KOPT-K1 (cell line): ENCODE results near the gene PTPRK.
"Not testable (repeated sequence)": the region's sequence is repeated elsewhere in the genome, so short reads cannot be mapped to it uniquely, and the experiment has no call there.

ENCODE experiments used
- H3K27ac ChIP-seq: fragments of 200-600 bp; sonication (generic); 2 replicates; pipeline ENCODE4 v1.5.1; 2016; ENCODE audit warnings: antibody characterized with exemption, mild to moderate bottlenecking, low read depth, low read length; ENCODE audit not compliant: poor library complexity, severe bottlenecking
- H3K36me3 ChIP-seq: fragments of 200-600 bp; sonication (generic); 2 replicates; pipeline ENCODE4 v1.5.1; 2017; ENCODE audit warnings: antibody characterized with exemption, mild to moderate bottlenecking, low read length, moderate library complexity; ENCODE audit not compliant: insufficient read depth
- H3K9me3 ChIP-seq: fragments of 200-600 bp; sonication (generic); 2 replicates; pipeline ENCODE4 v1.5.1; 2017; ENCODE audit warnings: antibody characterized with exemption, low read length, mild to moderate bottlenecking; ENCODE audit not compliant: insufficient read depth, poor library complexity, severe bottlenecking

PTPRK gene

DNA sequence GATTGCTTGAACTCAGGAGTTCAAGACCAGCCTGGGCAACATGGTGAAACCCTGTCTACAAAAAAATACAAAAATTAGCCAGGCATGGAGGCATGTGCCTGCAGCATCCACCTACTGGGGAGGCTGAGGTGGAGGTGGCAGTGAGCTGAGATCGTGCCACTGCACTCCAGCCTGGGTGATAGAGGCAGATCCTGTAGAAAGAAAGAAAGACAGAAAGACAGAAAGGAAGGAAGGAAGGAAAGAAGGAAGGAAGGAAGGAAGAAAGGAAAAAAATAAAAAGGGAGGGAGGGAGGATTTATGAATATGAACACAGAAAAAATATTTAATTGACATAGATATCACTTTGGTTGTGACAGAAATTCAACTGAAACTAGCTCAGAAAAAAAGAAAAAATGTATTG is 33.8 kb downstream of the PTPRK start:
- H3K9me3 ChIP-seq, H3K27ac ChIP-seq, H3K36me3 ChIP-seq: not testable (repeated sequence)

DNA sequence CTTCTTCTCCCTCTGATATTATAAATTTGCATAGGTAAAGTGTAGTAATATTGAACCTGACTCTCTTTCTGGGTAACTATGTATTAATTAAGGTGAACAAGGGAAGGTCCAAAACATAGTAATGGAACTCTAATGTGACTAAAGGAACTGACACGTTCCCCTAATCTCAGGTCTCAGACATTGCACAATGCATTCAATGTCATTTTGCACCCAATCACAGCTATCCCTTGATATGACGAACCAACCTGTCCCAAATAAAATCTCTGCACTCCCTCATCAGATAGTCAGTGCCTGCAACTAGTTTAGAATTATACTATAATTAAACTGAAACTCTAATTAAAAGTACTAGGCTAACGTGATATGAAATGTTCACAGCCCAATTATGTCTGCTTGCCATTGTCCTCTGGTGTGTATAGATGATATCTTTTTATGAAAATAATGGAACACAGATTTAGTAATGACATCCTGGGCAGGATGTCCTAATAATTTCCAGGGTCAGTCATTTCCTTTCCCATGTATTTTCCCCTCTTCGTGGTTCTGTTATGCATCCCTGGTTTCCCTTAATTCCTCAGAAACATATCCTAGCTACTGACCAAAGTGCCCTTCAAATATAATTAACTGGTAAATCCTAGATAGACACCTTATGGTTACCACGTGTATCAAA is 36.8 kb downstream of the PTPRK start:
- no peaks in the 10 kb centered on the region for H3K9me3 ChIP-seq
- no peak overlapping the region for H3K27ac ChIP-seq
- no peaks in the 10 kb centered on the region for H3K36me3 ChIP-seq

DNA sequence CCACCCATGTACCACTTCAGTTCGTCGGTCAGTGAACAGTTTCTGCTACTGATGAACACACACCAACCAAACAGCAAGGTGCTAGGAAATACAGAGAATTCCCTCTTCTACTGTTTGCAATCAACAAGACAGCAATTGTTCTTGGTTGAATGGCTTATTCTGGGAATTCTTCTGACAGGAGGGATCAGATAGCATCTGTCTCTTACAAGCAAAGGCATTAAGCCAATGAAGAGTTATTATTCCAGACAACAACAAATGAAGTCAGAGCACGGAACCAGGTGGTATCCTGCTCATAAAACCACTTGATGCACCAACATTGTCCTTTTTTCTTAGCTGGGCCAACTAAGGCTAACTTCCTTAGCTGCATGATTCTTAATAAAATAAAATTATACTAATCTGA is 37.8 kb downstream of the PTPRK start:
- H3K36me3 ChIP-seq: no peaks in the 10 kb centered on the region
- H3K27ac ChIP-seq: no peak overlapping the region
- no peaks in the 10 kb centered on the region for H3K9me3 ChIP-seq

DNA sequence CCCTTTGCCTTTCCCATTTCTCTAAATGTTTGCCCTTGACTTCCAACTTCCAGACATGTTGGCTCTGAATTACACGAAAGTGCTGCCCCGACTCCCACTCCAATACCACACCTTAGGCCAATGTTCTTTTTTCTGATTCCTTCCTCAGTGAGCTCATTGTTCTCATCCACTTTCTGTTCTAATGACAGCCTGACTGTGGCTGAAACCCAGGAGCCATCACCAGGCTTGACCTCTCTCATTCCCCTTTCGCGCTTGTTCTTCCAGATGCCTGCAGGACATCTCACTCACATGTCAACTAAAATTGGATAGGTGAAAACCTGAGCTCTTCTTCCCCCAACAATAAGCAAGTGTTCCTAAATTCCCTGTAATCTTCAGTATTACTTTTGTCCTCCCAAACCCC is 40.4 kb downstream of the PTPRK start:
- H3K9me3 ChIP-seq: no peaks in the 10 kb centered on the region
- H3K36me3 ChIP-seq: no peaks in the 10 kb centered on the region
- no peak overlapping the region for H3K27ac ChIP-seq

DNA sequence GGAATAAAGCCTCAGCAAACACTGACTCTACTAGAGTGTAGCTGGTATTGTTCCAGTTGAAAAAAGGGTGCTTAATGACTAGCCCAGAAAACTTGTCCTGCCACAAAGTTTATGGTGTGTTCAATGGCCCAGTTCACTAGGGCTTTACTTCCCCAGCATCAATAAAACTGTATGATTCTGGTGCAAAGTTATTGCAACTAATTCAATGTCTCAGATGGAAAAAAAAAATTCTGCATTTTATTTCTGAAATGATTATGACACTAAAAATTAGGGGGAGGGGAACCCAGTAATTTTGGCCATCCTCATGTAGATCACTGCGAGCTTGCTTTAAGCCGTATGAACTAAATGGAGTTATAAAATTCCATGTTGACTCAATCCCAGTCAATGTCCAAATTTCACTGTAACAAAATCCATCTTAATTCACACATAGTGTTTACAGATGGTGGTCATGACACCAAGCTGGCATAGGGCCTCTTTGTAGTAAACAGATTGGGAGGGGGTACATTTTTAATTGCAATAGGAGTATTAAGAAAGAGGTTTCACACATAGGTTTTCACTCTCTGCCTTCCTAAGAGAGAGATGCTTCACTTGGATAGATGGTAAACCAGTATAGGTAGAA is 41.2 kb downstream of the PTPRK start:
- Histone ChIP-seq H3K36me3 (no peaks in the 10 kb centered on the region), H3K27ac (peak overlapping the region; percentile 59), H3K9me3 (no peaks in the 10 kb centered on the region)

DNA sequence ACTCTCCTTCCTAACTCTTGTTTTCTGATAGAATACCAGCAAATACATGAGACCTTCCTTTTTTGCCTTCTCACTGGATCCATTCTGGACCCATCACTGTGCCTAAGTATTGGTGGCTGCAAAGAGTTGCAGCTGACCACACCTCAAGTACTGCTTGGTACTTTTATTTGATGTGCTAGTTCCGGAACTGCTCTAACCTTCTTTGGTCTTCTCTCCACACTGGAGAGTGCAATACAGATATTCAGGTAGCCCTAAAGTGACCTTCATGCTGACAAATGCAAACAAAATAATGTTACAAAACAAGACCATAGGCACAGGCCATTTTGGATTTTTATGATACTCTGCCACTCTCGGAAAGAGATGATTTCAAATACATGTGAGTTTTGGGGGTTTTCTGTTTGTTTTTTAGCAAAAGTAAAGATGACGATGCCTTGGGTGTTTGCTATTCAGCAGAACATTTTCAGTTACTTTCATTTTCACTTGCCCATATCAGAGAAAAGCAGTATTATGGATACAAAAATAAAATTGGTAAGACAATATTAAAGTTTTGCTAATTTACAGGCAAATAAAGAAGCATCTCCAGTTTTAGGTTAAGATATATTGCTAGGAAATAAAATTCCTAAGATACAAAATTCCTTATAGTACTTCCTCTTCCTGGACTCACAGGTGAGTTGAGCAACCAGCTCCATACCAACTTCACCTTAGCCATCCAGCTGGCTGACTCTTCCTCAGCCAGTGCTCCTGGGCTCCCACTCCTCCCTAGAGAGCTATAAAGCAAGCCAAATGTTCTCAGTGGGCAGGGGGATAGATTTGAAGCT is 42.0 kb downstream of the PTPRK start:
- Histone ChIP-seq H3K9me3 (no peaks in the 10 kb centered on the region), H3K36me3 (no peaks in the 10 kb centered on the region), H3K27ac (peak overlapping the region; percentile 59)

DNA sequence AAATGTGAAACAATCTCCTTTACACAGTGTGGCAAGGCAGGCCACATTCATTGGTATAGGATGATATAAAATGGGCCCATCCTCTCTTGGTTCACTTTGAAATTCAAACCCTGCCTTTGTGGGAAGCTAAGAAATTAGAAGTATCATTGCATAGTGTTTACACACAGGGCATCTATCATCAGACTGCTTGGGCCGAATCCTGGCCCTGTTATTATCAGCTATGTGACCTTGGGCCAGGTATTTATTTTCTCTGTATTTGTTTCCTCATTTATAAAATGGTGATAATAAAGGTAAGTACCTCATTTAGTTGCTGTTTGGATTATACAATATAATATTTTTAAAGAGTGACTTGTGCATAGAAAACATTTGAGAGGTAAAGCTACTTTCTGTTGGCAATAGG is 45.5 kb downstream of the PTPRK start:
- no peak overlapping the region for H3K27ac ChIP-seq
- H3K36me3 ChIP-seq: no peaks in the 10 kb centered on the region
- no peaks in the 10 kb centered on the region for H3K9me3 ChIP-seq

DNA sequence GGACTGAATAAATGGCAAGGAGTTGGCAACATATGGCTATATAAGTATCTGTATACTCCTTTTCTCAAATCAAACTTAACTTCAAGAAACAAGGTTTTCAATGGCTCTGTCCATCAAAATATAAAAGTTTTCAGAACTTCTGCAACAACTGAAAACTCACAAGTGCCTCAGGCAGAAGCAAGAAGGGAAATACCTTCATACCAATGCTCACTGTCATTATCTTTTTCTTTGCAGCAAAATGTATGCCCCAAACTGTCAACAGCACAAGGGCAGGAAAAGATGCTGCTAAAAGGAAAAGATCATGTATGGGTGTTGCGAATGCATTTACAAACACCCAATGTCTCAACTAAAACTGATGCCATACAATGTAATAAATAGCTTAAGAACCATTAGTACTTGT is 45.9 kb downstream of the PTPRK start:
- H3K9me3 ChIP-seq: no peaks in the 10 kb centered on the region
- no peak overlapping the region for H3K27ac ChIP-seq
- H3K36me3 ChIP-seq: no peaks in the 10 kb centered on the region

DNA sequence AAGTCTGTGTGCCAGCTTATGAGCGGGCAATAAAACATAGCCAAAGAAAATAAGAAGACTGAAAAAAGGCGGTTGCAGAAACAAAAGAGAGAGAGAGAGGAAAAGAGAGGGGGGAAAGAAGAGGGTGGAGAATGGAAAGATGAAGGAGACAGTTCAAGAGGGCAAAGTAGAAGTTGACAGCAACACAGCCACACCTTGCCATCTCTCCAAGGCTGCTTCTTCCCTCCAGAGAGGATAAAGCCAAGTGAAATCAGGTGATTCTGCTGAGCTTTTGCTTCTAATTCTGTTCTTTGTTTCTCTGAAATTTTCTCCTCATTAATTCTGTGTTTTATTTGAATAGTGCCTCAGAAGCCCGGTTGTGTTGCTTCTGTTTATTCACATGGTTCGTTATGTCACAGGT is 48.5 kb downstream of the PTPRK start:
- Histone ChIP-seq H3K9me3 (no peaks in the 10 kb centered on the region), H3K36me3 (no peaks in the 10 kb centered on the region), H3K27ac (no peak overlapping the region)

DNA sequence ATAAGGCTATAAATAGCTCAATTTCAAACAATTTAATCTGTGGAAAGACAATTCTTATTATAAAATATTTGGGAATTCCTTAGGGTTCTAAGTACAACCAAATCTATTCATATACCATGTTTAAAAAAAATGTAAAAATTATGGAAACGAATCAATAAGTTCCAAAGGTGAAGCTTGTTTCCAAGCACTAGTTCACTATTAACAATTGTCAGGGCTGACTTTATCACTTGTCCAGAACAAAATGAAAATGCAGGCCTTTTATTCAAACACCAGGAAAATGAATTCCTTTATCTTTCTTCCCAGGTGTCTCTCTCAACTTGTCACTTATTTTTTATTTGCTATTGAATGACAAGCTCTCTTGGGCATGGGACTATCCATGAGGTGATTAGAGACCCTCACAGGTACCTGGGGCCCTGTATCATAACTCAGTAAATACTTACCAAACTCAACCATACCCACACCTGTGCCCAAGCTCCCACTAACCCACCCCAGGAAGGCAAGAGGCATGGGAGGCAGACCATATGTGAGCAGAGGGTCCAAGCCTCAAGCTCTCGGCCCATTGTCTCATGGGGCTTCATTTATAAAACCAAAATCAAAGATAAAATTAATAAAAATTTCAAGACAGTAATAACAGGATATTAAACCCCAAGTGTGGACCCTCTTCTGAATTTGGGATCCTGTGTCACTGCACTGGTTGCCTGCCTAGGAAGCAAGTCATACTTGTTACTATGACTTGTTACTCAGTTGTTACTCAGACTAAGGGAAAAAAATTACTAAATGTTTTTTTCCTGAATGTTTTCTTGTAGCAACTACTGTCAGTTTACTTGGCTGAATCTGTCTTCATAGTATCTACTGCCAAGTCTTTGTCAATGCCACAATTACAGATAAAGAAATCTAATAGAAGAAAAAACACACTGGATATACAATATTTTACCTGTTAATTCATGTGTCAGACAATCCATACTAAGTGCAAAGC is 54.7 kb downstream of the PTPRK start:
- Histone ChIP-seq H3K27ac (no peak overlapping the region), H3K9me3 (no peaks in the 10 kb centered on the region), H3K36me3 (no peaks in the 10 kb centered on the region)

DNA sequence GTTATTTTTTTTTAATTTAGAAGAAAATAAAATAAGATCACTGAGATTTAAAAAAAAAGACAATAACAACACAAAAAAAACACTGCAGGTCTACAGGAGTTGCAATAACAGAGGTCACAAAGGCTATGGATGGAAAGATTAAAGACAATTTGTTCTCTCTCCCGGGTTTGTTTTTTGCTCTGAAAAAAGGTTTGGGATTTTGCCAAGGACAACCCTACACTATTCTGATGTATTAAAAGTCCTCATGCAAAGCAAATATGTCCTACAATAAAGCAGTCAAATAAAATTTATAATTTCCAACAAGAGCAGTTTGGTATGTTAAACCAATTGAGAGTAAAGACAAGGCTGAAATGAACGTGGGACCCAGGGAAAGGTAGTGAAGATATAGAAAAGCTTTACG is 55.6 kb downstream of the PTPRK start:
- Histone ChIP-seq H3K9me3 (no peaks in the 10 kb centered on the region), H3K36me3 (no peaks in the 10 kb centered on the region), H3K27ac (no peak overlapping the region)

DNA sequence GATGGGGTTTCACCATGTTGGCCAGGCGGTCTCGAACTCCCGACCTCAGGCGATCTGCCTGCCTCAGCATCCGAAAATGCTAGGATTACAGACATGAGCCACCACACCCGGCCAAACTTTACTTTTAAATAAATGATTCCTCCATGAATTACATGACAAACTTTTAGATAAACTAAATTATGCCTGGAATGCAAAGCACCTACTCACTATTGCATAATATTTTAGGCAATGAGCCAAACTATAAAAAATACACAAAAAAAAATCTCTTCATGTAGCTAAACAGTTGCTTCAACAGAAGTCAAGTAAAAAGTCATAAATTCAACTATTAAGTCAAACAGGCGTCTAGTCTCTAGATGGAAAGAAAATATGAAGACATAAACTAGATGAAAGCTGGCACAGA is 56.5 kb downstream of the PTPRK start:
- no peaks in the 10 kb centered on the region for H3K36me3 ChIP-seq
- H3K27ac ChIP-seq: no peak overlapping the region
- no peaks in the 10 kb centered on the region for H3K9me3 ChIP-seq

DNA sequence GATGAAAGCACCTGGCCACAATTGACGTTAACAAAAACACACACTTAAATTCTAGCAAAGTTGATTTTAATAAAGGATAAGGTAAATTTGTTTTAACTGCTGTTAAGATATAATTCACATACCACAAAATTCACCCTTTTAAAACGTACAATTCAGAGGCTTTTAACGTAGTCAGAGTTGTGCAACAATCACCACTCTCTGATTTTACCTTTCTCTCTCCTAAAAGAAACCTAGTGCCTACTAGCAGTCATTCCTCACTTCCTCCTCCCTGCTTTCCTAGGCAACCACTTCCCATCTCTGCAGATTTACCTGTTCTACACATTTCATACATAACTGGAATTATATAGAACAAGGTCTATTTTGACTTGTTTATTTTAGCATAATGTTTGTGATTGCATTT is 58.9 kb downstream of the PTPRK start:
- H3K36me3 ChIP-seq: no peaks in the 10 kb centered on the region
- no peaks in the 10 kb centered on the region for H3K9me3 ChIP-seq
- no peak overlapping the region for H3K27ac ChIP-seq

DNA sequence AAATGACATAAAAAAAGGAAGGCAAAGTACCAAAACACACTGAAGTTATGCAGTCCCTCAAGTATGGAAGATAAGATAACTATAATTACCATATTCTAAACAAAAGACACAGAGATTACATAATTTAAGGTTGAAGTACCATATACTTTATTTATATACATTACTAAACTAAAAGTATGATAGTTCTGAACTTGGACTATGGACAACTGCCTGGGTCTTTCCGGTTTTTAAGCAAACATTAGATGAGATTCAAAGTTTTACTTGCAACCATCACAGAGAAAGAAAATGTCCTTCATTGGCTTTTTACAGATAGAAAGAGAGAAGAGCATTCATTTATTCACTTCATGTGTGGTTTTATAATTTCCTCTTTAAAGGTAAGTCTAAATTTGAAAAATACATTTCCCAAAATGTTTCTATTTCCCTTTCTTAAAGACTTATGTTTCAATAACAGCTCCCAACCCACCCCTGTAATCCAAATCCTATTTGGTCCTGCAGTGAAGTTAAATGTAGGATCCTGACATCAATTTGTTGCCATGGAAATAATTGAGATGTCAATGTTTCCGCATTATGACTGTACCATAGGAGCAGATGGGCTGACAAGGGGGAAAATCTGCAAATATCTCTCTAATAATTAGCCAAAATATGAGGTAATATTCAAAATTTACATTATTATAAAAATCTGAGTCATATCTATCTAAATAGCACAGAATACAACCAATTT is 63.7 kb downstream of the PTPRK start:
- no peak overlapping the region for H3K27ac ChIP-seq
- H3K9me3 ChIP-seq: no peaks in the 10 kb centered on the region
- H3K36me3 ChIP-seq: no peaks in the 10 kb centered on the region
